Transverse colon (tissue), 4 donors: ENCODE measurements around the gene RAPGEF1. TPM values are rescaled to one million over a fixed set of nuclear protein-coding genes. Genes with fewer than 3 reads are reported as not detected.
A peak's percentile ranks its signal among the peaks of the same experiment; 100 is the strongest.

Experiments
- DNase-seq: peaks from one replicate; pipeline ENCODE4 v3.0.0-alpha.2; 2019
- H3K27ac ChIP-seq, 4 donors: fragments of 200-600 bp; sonication (generic); 2 replicates each; pipeline ENCODE4 v1.5.1; 2016 to 2018; ENCODE audit warnings: inconsistent platforms in 4 of 4
- H3K27me3 ChIP-seq: fragments of 200-600 bp; sonication (generic); 2 replicates; pipeline ENCODE4 v1.5.1; 2017; ENCODE audit warnings: inconsistent platforms
- H3K36me3 ChIP-seq, 4 donors: fragments of 200-600 bp; sonication (generic); 2 replicates each; pipeline ENCODE4 v1.5.1; 2017 to 2019; ENCODE audit warnings: inconsistent platforms in 4 of 4
- H3K4me1 ChIP-seq, 4 donors: fragments of 200-600 bp; sonication (generic); 2 replicates each; pipeline ENCODE4 v1.5.1; 2017 to 2020; ENCODE audit warnings: inconsistent platforms in 4 of 4
- H3K4me3 ChIP-seq, 4 donors: fragments of 200-600 bp; sonication (generic); 1 replicate in 1 of 4; 2 replicates in 3 of 4; pipeline versions ENCODE4 v1.5.1 to v1.6.1; 2017 to 2019; ENCODE audit warnings: inconsistent platforms in 4 of 4
- H3K9me3 ChIP-seq, 2 donors: fragments of 200-600 bp; sonication (generic); 2 replicates each; pipeline ENCODE4 v1.5.1; 2017 to 2019; ENCODE audit warnings: inconsistent platforms in 2 of 2
- CTCF ChIP-seq, 5 experiments: fragments of 200-600 bp in 3 of 5; fragments of 450-650 bp in 2 of 5; sonication (generic) in 3 of 5; IDR thresholded peaks; 1 replicate in 2 of 5; 2 replicates in 3 of 5; pipeline ENCODE4 v1.5.1; 2016 to 2017; ENCODE audit warnings: antibody characterized with exemption in 5 of 5, inconsistent platforms in 3 of 5, mild to moderate bottlenecking in 2 of 5, moderate library complexity in 1 of 5
- EP300 ChIP-seq: sonication (generic); formaldehyde crosslinking; IDR thresholded peaks from one replicate; pipeline ENCODE4 v1.6.1; 2017; ENCODE audit warnings: antibody characterized with exemption, low read depth
- POLR2A ChIP-seq: fragments of 450-650 bp; IDR thresholded peaks from one replicate; pipeline ENCODE4 v1.6.1; 2016; ENCODE audit warnings: antibody characterized with exemption, mild to moderate bottlenecking, moderate library complexity
- POLR2AphosphoS5 ChIP-seq, 3 donors: sonication (generic); formaldehyde crosslinking; IDR thresholded peaks; one replicate each; pipeline ENCODE4 v1.6.1; 2016; ENCODE audit warnings: antibody characterized with exemption in 3 of 3
- WGBS, 2 donors: methylation state at CpG; one replicate each; pipeline ENCODE4 v1.1.5; 2018; ENCODE audit warnings: low coverage in 1 of 2; 5-methylcytosine and 5-hydroxymethylcytosine counted together
- in situ Hi-C, 4 donors: fragments of 200-750 bp; cut with MboI; loops; one replicate each; pipeline versions ENCODE4 v1.15.0 to v1.15.1; 2017; ENCODE audit warnings: low sequenced_read_pairs in 3 of 4, low pct_ligation_motif_present in 1 of 4, low pct_unique_long_range_greater_than_20kb in 1 of 4
- intact Hi-C: fragments of 100-400 bp; cut with DNase I; formaldehyde crosslinking; loops from one replicate; pipeline ENCODE4 v1.15.1; 2023; ENCODE audit warnings: low total_unique reads
- total RNA-seq, 4 donors: library from RNA; depleted of rRNA; stranded (reverse); fragments of >200 nt; gene quantifications; one replicate each; pipeline ENCODE4 v1.1.0, GENCODE V29; 2016

Gene RAPGEF1
- total RNA-seq, 4 donors from 2014 or later = 49.8 to 86.0 (median 55.1) TPM

GRCh38 chr9:131744171-131744719, 4.4 kb upstream of the RAPGEF1 start:
- TF ChIP-seq CTCF (IDR thresholded peaks at IDR 0.05) (no peak), EP300 (no peak), POLR2A (no peak), POLR2AphosphoS5 (IDR thresholded peaks at IDR 0.05) (no peak)
- in situ Hi-C loops (loop anchor here (5.0 to 25.0 kb wide), 5 partner anchors 149 to 382 kb away; partner anchors contain the start of gene PRRC2B (in 1 of the 4)), intact Hi-C loops (no loop called here)
- Histone ChIP-seq H3K36me3 (no peaks in the 10 kb centered on the region), H3K27me3 (no peaks in the 10 kb centered on the region), H3K4me3 (no peak overlapping the region), H3K4me1 (peaks cover 0 to 4% (median 0%) of the 10 kb centered on the region in 4 donors), H3K9me3 (no peaks in the 10 kb centered on the region), H3K27ac (peak overlapping the region in 1 of 4 donors; percentile 25)
- WGBS, 2 donors = 57% methylated on average over 9 of the region's 9 CpGs; no CpG with 5 or more reads in 1 of the 2 donors
- no peak for DNase-seq

GRCh38 chr9:131743501-131743900, 3.6 kb upstream of the RAPGEF1 start:
- no peak overlapping the region for H3K4me3 ChIP-seq
- no peak overlapping the region for H3K27ac ChIP-seq
- intact Hi-C loops = no loop called here
- H3K4me1 ChIP-seq = peaks cover 2 to 10% (median 6%) of the 10 kb centered on the region in 4 donors
- TF ChIP-seq POLR2A (no peak), EP300 (no peak), CTCF (IDR thresholded peaks at IDR 0.05) (no peak), POLR2AphosphoS5 (IDR thresholded peaks at IDR 0.05) (no peak)
- 80 to 82% methylated on average over 1 of the region's 1 CpG for WGBS, 2 donors
- H3K9me3 ChIP-seq = no peaks in the 10 kb centered on the region
- DNase-seq = no peak
- no peaks in the 10 kb centered on the region for H3K36me3 ChIP-seq
- in situ Hi-C loops = loop anchor here (5.0 to 25.0 kb wide), 5 partner anchors 149 to 381 kb away; partner anchors contain the start of gene PRRC2B (in 1 of the 4)
- H3K27me3 ChIP-seq = no peaks in the 10 kb centered on the region

- no peaks in the 10 kb centered on the region for H3K36me3 ChIP-seq
- H3K4me1 ChIP-seq = peaks cover 6 to 14% (median 10%) of the 10 kb centered on the region in 4 donors
- in situ Hi-C loops (loop anchor here (5.0 to 25.0 kb wide), 5 partner anchors 148 to 381 kb away; partner anchors contain the start of gene PRRC2B (in 1 of the 4)), intact Hi-C loops (no loop called here)
- H3K27me3 ChIP-seq = no peaks in the 10 kb centered on the region
- TF ChIP-seq POLR2A (no peak), CTCF (IDR thresholded peaks at IDR 0.05) (no peak), EP300 (no peak), POLR2AphosphoS5 (IDR thresholded peaks at IDR 0.05) (no peak)
- H3K9me3 ChIP-seq = no peaks in the 10 kb centered on the region
- no peak overlapping the region for H3K4me3 ChIP-seq
- no peak for DNase-seq
- H3K27ac ChIP-seq = no peak overlapping the region
- 86% methylated on average over 2 of the region's 2 CpGs; no CpG with 5 or more reads in 1 of the 2 donors for WGBS, 2 donors
Measured at GRCh38 chr9:131743096-131743495, 3.2 kb upstream of the RAPGEF1 start.

- Histone ChIP-seq H3K27ac (no peak overlapping the region), H3K4me3 (no peak overlapping the region), H3K4me1 (peaks cover 21 to 36% (median 24%) of the 10 kb centered on the region in 4 donors), H3K27me3 (no peaks in the 10 kb centered on the region), H3K9me3 (no peaks in the 10 kb centered on the region), H3K36me3 (no peaks in the 10 kb centered on the region)
- in situ Hi-C loops = loop anchor here (5.0 to 25.0 kb wide), 5 partner anchors 146 to 379 kb away; partner anchors contain the start of gene PRRC2B (in 1 of the 4)
- TF ChIP-seq POLR2AphosphoS5 (IDR thresholded peaks at IDR 0.05) (no peak), CTCF (IDR thresholded peaks at IDR 0.05) (no peak), POLR2A (no peak), EP300 (no peak)
- DNase-seq = no peak
- 84% methylated on average over 5 of the region's 5 CpGs; no CpG with 5 or more reads in 1 of the 2 donors for WGBS, 2 donors
- intact Hi-C loops = loop anchor here (2.0 kb wide), 1 partner anchor 150 kb away; no protein-coding TSS in a partner anchor
Measured at GRCh38 chr9:131740898-131741297, 1.0 kb upstream of the RAPGEF1 start.
